Erythroblast (primary cell): ENCODE measurements around the gene CIZ1.

Source experiments
- DNase-seq, 2 experiments: peaks; one replicate each; lab custom pipeline; 2025; lab: John Stamatoyannopoulos, UW
- GATA1 ChIP-seq: IDR thresholded peaks from 2 replicates; pipeline ENCODE4 v1.6.1; 2011; ENCODE audit warnings: low read depth, mild to moderate bottlenecking, control low read depth, low read length, moderate library complexity
- POLR2A ChIP-seq: IDR thresholded peaks from 2 replicates; pipeline ENCODE4 v1.6.1; 2011; ENCODE audit warnings: mild to moderate bottlenecking, low read length

The CIZ1 gene

DNA sequence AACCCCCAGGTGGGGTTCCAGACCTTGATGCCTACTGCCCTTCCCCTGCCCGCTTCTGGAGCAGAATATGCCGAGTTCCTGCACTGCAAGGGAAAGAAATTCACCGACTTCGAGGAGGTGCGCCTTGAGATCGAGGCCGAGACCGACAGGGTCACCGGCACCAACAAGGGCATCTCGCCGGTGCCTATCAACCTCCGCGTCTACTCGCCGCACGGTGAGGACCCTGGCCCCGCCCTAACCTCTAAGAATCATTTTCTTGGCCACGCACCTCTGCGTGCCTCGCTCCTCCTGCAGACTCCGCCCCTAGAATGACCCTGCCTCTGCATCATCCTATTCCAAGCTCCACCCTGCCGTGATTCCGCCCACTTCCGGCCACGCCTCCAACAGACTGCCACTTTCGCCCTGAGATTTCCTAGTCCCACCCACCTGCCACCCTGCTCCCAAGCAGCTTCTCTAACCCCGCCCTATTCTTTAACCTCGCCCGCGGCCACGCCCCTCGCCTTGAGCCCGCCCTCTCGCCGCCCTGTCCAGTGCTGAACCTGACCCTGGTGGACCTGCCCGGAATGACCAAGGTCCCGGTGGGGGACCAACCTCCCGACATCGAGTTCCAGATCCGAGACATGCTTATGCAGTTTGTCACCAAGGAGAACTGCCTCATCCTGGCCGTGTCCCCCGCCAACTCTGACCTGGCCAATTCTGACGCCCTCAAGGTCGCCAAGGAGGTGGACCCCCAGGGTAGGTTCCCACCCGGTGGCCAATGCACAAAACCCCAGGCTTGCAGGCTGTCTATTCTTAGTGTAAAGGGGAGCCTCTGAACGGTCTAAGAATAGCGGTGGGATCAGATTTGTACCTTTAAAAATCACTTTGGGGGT, 27.4 kb upstream of the CIZ1 start:
- DNase-seq: peak; percentile 91 to 93
- no peak for TF ChIP-seq GATA1
- no peak for TF ChIP-seq POLR2A

DNA sequence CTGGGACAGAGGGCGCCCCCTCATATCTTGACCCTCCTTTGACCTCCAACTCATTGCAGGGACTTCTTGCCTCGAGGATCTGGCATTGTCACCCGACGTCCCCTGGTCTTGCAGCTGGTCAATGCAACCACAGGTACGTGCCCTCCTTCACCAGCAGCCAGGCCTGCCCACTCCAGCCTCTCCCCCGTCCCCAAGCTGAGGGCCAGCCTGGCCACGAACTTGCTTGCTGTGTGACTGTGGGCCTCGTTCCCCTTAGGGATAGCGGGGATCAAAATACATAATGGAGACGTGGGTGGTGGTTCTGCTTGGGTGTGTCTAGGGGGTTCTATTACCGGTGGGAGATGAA, 26.8 kb upstream of the CIZ1 start:
- TF ChIP-seq POLR2A: no peak
- DNase-seq: no peak

DNA sequence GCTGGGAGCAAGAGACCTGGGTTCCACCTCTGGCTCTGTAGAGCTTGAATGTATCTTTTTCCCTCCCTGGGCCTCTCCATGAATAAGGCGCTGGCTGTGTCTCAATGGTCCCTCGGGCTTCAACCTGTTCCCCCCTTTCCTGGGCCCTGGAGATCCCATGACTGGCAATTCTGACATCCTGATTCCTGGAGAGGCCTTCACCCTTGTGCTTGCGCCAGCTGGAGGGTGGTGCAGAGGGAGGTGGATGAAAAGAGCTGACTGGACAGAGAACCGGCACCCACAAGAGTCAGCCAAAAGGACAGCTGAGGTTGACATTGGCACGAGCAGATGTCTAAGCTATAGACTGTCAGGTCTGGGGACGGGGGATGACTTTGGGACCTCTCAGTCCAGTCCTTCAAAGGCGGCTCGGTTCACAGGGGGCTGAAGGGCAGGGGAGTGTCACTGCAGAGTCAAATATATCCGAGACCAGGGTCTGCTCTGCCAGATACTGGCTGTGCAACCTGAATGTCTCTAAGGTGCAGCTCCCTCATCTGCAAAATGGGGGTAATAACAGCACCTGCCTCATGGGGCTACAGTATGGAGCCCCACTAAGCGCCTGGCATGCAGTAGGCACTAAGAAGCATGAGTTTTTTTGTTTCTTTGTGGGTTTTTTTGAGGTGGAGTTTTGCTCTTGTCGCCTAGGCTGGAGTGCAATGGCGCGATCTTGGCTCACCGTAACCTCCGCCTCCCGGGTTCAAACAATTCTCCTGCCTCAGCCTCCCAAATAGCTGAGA, 25.6 kb upstream of the CIZ1 start:
- no peak for DNase-seq
- TF ChIP-seq POLR2A: no peak
- TF ChIP-seq GATA1: no peak

DNA sequence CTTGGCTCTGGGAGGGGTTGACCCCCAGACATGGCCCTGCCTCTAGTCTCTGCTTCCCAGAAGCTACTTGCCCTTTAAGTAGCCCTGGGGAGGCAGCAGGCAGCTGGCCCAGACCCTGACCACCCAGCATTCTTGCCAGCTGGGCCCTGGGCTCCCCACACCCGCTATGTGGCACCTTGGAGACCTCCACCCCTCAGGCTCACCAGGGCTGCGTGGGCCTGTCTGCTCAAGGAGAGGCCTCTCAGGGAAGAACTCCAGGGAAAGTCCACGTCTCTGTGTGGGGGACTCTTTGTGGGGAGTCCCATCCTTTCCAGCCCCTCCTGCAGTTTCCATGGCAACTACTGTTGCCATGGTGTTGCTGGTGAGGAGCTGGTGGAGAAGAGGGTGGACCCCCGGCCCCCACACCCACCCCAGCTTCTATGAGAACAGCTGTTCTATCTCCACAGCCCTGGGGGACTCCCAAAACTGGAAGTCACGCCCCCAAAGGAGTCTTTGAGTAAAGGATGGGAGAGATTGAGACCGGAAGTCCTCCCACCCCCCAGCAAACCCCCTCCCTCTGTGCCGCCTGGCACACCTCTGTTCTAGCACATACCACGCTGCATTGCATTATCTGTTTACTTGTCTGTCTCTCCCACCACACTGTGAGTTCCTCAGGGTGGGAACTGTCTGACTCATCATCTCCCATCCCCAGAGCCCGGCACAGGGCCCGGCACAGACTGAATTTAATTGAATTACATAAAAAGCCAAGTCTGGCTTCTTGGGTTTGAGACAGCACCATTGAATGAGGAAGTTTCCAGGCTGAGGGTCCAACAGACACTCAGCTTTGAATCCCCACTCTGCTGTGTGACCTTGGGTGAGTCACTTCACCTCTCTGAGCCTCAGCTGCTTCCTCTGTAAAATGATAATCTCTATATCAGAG, 24.4 kb upstream of the CIZ1 start:
- no peak for DNase-seq
- no peak for TF ChIP-seq POLR2A

GRCh38 chr9:128214571-128215490, 23.5 kb upstream of the CIZ1 start:
- TF ChIP-seq POLR2A (no peak), GATA1 (no peak)

GRCh38 chr9:128213746-128214497, 22.6 kb upstream of the CIZ1 start:
- TF ChIP-seq GATA1: no peak
- no peak for TF ChIP-seq POLR2A
- DNase-seq: no peak

More at GRCh38 chr9:128214571-128215490, 23.5 kb upstream of the CIZ1 start:
- DNase-seq: no peak

- TF ChIP-seq GATA1 (no peak), POLR2A (no peak)
- DNase-seq: no peak
Observed at GRCh38 chr9:128211981-128212281, 20.6 kb upstream of the CIZ1 start.

DNA sequence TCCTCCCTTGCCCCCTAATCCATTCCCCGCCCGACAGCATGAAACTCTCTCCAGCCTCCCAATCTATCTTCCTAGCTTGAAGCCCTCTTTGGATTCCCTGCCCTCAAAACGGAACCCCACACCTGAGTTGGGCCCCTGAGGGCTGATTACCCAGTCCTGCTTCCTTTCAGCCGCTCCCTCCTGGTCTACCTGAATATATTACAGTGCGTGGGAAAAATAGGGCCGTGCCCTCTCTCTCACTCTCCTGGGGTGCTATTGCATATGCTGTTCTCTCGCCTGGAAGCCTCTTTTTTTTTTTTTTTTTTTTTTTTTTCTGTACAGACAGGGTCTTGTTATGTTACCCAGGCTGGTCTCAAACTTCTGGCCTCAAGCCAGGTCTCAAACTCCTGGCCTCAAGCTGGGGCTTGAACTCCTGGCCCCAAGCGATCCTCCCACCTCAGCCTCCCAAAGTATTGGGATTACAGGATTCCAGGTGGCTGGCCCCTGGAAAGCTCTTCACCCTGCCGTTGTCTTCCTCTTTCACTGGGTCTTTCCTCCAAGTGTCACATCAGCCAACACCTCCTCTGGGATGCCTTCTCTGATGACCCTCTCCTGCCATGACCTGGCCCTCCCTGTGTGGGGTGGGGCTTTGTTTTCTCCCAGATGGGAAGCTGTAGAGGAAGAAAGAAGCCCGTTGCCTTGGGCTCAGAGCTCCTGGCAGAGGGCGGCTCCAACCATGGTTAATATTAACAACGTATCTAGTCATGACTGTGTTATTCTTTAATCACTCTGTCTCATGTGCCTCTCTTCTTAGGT, 20.0 kb upstream of the CIZ1 start:
- no peak for DNase-seq

GRCh38 chr9:128208946-128209669, 17.7 kb upstream of the CIZ1 start:
- DNase-seq: no peak
- no peak for TF ChIP-seq POLR2A
- no peak for TF ChIP-seq GATA1

More for the DNA sequence above, 20.0 kb upstream of the CIZ1 start:
- no peak for TF ChIP-seq POLR2A
- no peak for TF ChIP-seq GATA1

GRCh38 chr9:128208386-128208785, 17.0 kb upstream of the CIZ1 start:
- no peak for TF ChIP-seq POLR2A
- no peak for TF ChIP-seq GATA1
- no peak for DNase-seq
